Measurements from ENCODE around the gene TUBAL3. TPM values are rescaled to one million over a fixed set of nuclear protein-coding genes. Genes with fewer than 3 reads are reported as not detected.
A peak's percentile ranks its signal among the peaks of the same experiment; 100 is the strongest.

TUBAL3 gene
- total RNA-seq, 2 donors from 2014 or later, result not detected

GRCh38 chr10:5428133-5428532, 23.5 kb upstream of the TUBAL3 start:
- no peaks in the 10 kb centered on the region for H3K27me3 ChIP-seq (ENCODE audit: control insufficient read depth, insufficient read depth, low read length, poor library complexity, severe bottlenecking)
- no peak overlapping the region for H3K9ac ChIP-seq (ENCODE audit: extremely low read depth, low read length, poor library complexity, severe bottlenecking)
- Mint-ChIP-seq H3K4me3 (no peak overlapping the region), H3K27me3 (ENCODE audit: insufficient read depth) (no peaks in the 10 kb centered on the region), H3K36me3 (ENCODE audit: low read depth) (peaks cover 32% of the 10 kb centered on the region), H3K27ac (peak overlapping the region; percentile 41), H3K4me1 (peaks cover 12% of the 10 kb centered on the region), H3K9me3 (peaks cover 7% of the 10 kb centered on the region)
- H3K36me3 ChIP-seq (ENCODE audit: control insufficient read depth, insufficient read depth, low read length), result peaks cover 41% of the 10 kb centered on the region
- TF ChIP-seq CTCF (conservative IDR thresholded peaks at IDR 0.05), result no peak
- DNase-seq, result no peak
- no peaks in the 10 kb centered on the region for H3K4me1 ChIP-seq (ENCODE audit: control insufficient read depth, insufficient read depth, low read length)
- 96 to 100% methylated on average over 1 to 2 of the region's 2 CpGs for WGBS, 2 experiments (ENCODE audit: insufficient coverage in 1 of 2, insufficient read length in 1 of 2)
- no peak overlapping the region for H3K4me3 ChIP-seq (ENCODE audit: low read length)
- peaks cover 12% of the 10 kb centered on the region for H3K9me3 ChIP-seq (ENCODE audit: control insufficient read depth, low read length)
- H3K27ac ChIP-seq (ENCODE audit: low read depth, low read length), result no peak overlapping the region

- H3K4me1 ChIP-seq (ENCODE audit: control insufficient read depth, insufficient read depth, low read length), result no peaks in the 10 kb centered on the region
- H3K4me3 ChIP-seq (ENCODE audit: low read length), result no peak overlapping the region
- Mint-ChIP-seq H3K27me3 (ENCODE audit: insufficient read depth) (no peaks in the 10 kb centered on the region), H3K36me3 (ENCODE audit: low read depth) (peaks cover 16% of the 10 kb centered on the region), H3K4me3 (no peak overlapping the region), H3K9me3 (no peaks in the 10 kb centered on the region), H3K4me1 (peaks cover 13% of the 10 kb centered on the region), H3K27ac (peak overlapping the region; percentile 15)
- peak overlapping the region; percentile 68 for H3K27ac ChIP-seq (ENCODE audit: low read depth, low read length)
- no peak for TF ChIP-seq CTCF (conservative IDR thresholded peaks at IDR 0.05)
- no peak overlapping the region for H3K9ac ChIP-seq (ENCODE audit: extremely low read depth, low read length, poor library complexity, severe bottlenecking)
- H3K9me3 ChIP-seq (ENCODE audit: control insufficient read depth, low read length), result peaks cover 4% of the 10 kb centered on the region
- H3K36me3 ChIP-seq (ENCODE audit: control insufficient read depth, insufficient read depth, low read length), result peaks cover 25% of the 10 kb centered on the region
- 57 to 91% methylated on average over 1 to 3 of the region's 4 CpGs for WGBS, 2 experiments (ENCODE audit: insufficient coverage in 1 of 2, insufficient read length in 1 of 2)
- no peaks in the 10 kb centered on the region for H3K27me3 ChIP-seq (ENCODE audit: control insufficient read depth, insufficient read depth, low read length, poor library complexity, severe bottlenecking)
- no peak for DNase-seq
Measured at GRCh38 chr10:5424751-5425150, 20.1 kb upstream of the TUBAL3 start.

- H3K4me1 ChIP-seq (ENCODE audit: control insufficient read depth, insufficient read depth, low read length), result no peaks in the 10 kb centered on the region
- H3K4me3 ChIP-seq (ENCODE audit: low read length), result no peak overlapping the region
- no peak for DNase-seq
- Mint-ChIP-seq H3K27me3 (ENCODE audit: insufficient read depth) (no peaks in the 10 kb centered on the region), H3K36me3 (ENCODE audit: low read depth) (peaks cover 15% of the 10 kb centered on the region), H3K27ac (no peak overlapping the region), H3K4me3 (no peak overlapping the region), H3K4me1 (peaks cover 15% of the 10 kb centered on the region), H3K9me3 (peaks cover 9% of the 10 kb centered on the region)
- no peak for TF ChIP-seq CTCF (conservative IDR thresholded peaks at IDR 0.05)
- no peaks in the 10 kb centered on the region for H3K27me3 ChIP-seq (ENCODE audit: control insufficient read depth, insufficient read depth, low read length, poor library complexity, severe bottlenecking)
- peaks cover 13% of the 10 kb centered on the region for H3K9me3 ChIP-seq (ENCODE audit: control insufficient read depth, low read length)
- H3K27ac ChIP-seq (ENCODE audit: low read depth, low read length), result no peak overlapping the region
- H3K36me3 ChIP-seq (ENCODE audit: control insufficient read depth, insufficient read depth, low read length), result peaks cover 17% of the 10 kb centered on the region
- no peak overlapping the region for H3K9ac ChIP-seq (ENCODE audit: extremely low read depth, low read length, poor library complexity, severe bottlenecking)
- 40 to 47% methylated on average over 2 of the region's 2 CpGs for WGBS, 2 experiments (ENCODE audit: insufficient coverage in 1 of 2, insufficient read length in 1 of 2)
Measured at GRCh38 chr10:5423771-5424170, 19.1 kb upstream of the TUBAL3 start.
